ENCODE results near the gene PADI2.

DNA sequence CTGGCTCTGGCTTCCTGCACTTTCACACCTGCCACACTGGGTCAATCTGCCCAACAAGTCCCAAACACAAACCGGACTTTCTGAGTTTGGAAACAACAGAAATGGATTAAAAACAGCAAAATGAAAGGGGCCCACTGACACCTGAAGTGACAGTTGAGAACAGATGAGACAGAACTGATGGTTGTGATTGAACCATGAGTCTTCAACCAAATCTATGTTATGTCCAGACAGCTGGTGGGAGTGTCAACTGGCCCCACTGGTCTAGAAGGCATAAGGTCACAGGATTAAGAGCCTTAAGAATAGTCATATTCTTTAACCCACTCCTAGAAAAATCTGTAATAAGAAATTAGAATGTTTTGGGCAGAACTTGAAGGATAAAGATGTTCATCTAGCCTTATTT lies 94.5 kb downstream of the PADI2 start:
- TF ChIP-seq, protein P1, sequence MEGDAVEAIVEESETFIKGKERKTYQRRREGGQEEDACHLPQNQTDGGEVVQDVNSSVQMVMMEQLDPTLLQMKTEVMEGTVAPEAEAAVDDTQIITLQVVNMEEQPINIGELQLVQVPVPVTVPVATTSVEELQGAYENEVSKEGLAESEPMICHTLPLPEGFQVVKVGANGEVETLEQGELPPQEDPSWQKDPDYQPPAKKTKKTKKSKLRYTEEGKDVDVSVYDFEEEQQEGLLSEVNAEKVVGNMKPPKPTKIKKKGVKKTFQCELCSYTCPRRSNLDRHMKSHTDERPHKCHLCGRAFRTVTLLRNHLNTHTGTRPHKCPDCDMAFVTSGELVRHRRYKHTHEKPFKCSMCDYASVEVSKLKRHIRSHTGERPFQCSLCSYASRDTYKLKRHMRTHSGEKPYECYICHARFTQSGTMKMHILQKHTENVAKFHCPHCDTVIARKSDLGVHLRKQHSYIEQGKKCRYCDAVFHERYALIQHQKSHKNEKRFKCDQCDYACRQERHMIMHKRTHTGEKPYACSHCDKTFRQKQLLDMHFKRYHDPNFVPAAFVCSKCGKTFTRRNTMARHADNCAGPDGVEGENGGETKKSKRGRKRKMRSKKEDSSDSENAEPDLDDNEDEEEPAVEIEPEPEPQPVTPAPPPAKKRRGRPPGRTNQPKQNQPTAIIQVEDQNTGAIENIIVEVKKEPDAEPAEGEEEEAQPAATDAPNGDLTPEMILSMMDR (IDR thresholded peaks at IDR 0.05) = no peak
- TF ChIP-seq POLR2A (IDR thresholded peaks at IDR 0.05) = no peak
